Amniotic epithelial cell (primary cell): ENCODE results near the gene SERPING1.

ENCODE experiments used
- DNase-seq: peaks from one replicate; pipeline ENCODE4 v3.0.0-alpha.2; 2010; ENCODE audit warnings: low read depth

The SERPING1 gene

GRCh38 chr11:57597916-57598830, 688 bp downstream of the SERPING1 start:
- DNase-seq, result peak; percentile 82

DNA sequence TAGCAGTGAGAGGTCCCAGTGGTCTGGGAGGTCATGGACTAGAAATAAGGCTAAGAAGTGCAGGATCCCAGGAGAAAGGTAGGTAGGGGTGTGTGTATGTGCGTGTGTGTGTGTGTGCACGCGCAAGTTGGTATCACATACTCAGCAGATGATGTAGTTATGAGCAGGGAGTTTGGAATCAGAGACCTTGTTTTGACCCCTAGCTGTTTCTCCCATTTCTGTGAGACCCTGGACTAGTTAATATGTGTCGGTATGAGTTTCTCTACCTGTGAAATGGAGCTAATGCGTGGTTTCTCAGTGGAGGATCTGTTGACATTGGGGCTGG, 1.3 kb downstream of the SERPING1 start:
- peak; percentile 81 for DNase-seq

- DNase-seq, result peak; percentile 93
Measured at GRCh38 chr11:57599381-57599780, 1.9 kb downstream of the SERPING1 start.

DNA sequence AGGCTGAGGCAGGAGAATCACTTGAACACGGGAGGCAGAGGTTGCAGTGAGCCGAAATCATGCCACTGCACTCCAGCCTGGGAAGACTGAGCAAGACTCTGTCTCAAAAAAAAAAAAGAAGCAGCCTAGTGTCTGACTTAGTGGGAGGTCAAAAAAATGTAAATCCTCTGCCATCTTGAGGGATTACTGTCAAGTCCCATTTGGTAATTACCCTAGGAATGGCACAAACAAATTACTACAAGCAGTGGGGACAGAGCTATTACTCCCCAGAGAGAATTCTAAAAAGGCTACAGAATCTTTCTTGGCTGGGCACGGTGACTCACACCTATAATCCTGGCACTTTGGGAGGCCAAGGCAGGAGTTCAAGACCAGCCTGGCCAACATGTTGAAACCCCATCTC, 3.8 kb downstream of the SERPING1 start:
- no peak for DNase-seq

- DNase-seq, result no peak
Measured at GRCh38 chr11:57604296-57605027, 7.0 kb downstream of the SERPING1 start.

DNA sequence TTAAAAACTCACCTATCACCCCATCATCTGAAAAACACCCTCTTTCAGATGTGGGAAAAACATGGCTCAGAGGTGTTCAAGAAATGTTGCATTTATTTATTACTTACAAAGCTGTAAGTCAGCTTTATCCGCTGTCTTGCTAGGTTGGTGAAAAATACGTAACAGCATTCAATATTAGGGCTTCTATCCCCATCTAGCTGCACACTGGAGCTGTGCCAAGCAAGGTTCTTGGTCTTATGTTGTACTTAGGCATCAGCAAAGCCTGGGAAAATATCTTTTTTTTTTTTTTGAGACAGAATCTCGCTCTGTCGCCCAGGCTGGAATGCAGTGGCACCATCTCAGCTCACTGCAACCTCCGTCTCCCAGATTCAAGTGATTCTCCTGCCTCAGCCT, 7.5 kb downstream of the SERPING1 start:
- DNase-seq, result peak; percentile 14

- DNase-seq, result no peak
Measured at GRCh38 chr11:57610170-57610569, 12.7 kb downstream of the SERPING1 start.

DNA sequence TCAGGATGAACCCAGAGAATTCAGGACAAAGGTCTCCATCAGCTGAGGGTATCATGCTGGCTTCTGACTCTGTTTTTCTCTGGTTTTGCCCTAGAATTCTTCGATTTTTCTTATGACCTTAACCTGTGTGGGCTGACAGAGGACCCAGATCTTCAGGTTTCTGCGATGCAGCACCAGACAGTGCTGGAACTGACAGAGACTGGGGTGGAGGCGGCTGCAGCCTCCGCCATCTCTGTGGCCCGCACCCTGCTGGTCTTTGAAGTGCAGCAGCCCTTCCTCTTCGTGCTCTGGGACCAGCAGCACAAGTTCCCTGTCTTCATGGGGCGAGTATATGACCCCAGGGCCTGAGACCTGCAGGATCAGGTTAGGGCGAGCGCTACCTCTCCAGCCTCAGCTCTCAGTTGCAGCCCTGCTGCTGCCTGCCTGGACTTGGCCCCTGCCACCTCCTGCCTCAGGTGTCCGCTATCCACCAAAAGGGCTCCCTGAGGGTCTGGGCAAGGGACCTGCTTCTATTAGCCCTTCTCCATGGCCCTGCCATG, 16.8 kb downstream of the SERPING1 start:
- DNase-seq, result no peak

DNA sequence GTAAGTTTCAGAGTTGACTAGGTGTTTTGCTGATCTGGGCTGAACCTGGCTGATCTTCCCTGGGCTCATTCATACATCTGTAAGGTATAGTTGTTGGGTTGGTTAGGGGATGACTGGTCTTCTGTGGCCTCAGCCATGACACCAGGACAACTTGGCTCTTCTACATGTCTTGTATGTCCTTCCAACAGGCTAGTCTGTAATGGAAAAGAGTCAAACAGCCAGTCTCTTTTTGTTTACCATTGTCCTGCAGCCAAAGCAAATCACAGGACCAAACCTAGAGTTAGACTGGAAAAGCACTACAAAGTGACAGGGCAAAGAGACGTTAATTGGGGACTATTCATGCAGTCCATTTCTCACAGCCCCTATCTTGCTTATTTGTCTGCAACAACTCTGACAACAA, 17.8 kb downstream of the SERPING1 start:
- no peak for DNase-seq

DNA sequence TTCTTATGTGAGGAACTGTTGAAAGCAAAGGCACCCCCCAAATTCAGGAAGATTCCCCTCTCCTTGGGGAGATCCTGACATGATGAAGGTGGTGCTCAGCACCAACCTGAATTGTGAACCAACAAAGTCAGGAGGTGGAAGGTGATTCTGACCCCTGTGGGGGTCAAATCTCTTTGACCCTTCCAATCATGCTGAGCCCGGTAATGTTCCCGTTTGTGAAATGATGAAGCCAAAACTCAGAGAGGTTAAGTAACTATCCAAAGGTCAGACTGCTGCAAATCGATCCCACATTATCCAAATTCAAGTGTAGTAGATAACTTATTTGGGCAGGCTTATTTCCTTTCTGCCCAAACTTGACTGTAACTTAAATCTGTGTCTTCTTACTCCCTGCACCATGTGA, 19.1 kb downstream of the SERPING1 start:
- no peak for DNase-seq

GRCh38 chr11:57618438-57618837, 21.0 kb downstream of the SERPING1 start:
- DNase-seq, result no peak

DNA sequence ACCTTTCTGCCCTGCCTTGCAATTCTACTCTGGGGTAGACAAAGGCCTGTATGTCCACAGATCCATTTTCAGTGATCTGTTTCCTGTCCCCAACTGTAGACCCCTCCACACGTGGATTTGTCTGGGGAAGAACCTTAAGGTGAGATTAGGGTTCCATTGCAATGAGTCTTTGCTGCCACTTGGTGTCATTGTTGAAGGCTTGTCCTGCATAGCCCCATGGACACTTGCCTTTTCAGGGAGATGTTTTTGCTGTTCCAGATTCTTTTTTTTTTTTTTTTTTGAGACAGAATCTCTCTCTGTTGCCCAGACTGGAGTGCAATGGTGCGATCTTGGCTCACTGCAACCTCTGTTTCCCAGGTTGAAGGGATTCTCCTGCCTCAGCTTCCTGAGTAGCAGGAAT, 21.8 kb downstream of the SERPING1 start:
- no peak for DNase-seq

GRCh38 chr11:57620467-57620866, 23.0 kb downstream of the SERPING1 start:
- no peak for DNase-seq

DNA sequence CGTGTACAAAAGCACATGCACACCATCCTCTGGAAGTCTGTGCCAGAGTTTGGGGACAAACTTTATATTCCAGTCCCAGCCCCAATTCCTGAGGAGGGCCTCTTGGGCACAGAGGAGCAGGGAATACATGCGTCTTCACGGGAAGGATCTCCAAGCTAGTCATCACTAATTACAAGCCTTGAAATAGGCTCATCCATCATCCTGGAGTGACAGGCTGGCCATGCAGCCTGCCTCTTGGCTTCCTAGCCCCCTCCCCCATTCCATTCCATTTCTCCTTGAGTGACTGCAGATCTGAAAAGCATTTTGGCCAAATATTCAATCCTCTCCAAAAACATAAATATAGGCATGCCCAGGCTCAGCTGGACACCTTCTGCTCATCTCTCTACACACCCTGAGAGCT, 24.8 kb downstream of the SERPING1 start:
- DNase-seq, result no peak

DNA sequence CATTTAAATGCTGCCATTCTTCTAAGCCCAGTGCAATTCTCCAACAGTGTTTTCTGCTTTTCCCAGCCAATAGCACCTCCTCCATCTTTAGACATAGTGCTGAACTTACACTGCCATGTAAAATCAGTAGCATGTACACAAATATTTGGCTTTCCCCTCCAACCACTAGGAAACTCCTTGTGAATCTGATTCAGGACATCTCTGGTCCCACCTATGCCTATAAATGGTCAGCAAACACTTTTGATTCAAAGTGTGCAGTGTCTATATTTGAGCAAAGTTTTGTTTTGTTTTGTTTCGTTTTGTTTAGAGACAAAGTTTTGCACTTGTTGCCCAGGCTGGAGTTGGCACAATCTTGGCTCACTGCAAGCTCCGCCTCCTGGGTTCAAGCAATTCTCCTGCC, 27.4 kb downstream of the SERPING1 start:
- DNase-seq, result no peak

GRCh38 chr11:57626895-57627294, 29.4 kb downstream of the SERPING1 start:
- peak; percentile 93 for DNase-seq

DNA sequence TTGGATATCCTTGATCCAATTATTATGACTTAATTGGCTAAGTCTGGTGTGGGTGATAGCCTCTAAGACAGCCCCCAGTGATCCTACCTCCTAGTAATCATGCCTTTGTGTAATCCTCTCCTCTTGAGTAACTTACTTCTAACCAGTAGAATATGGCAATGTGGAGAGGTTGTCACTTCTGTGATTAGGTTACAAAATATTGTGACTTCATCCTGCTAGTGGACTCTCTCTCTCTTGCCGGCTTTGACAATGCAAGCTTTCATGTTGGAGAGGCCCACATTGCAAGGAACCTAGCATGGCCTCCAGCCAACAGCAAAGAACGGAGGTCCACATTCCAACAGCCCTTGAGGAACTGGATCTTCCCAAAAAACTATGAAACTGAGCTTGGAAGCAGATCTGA, 32.7 kb downstream of the SERPING1 start:
- DNase-seq, result no peak

GRCh38 chr11:57632116-57632515, 34.6 kb downstream of the SERPING1 start:
- no peak for DNase-seq

DNA sequence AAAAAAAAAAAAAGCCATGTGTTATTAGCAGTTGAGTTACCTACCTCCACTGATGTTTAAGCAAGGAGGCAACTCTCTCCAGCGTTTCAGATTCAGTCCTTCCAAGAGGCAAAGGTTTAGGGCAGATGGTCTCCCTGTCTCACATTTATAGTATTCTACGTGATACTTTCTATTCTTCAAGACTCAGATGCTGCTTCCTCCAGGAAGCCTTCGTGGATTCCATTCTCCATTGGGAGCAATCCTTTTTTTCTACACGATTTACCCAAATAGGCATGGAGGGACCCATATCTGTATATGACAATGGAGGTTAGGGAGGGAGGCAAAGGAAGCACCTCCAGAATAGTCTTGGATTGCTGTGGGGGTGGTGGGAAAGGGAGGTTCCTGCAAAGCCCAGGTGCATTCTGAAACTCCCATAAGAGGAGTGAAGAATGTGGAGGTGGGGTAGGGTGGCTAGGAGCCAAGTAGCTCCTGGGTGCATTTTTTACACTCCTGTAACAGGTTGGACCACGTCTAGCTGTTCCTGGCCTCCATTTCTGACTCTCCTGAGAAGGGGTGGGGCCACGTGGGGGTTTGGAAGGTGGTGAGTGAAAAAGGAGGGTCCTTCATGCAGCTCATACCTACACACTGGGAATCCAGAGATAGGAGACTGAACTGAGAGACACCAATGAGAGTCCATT, 36.0 kb downstream of the SERPING1 start:
- no peak for DNase-seq

DNA sequence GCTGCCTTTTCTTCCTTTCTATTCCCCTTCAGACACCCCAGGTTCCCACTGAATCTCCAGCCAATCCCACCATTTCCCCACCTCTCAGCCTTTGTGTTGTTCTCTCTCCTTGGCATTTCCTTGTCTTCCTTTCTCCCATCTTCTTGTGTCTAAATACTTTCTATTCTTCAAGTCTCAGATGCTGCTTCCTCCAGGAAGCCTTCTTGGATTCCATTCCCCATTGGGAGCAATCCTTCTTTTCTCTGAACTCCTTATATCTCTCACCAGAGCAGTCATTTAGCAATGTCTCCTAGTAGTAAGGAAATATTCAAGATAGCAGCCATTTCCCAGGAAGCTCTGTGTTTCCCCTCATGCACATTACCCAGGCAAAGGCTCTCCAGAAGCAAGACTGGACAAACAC, 36.8 kb downstream of the SERPING1 start:
- no peak for DNase-seq

DNA sequence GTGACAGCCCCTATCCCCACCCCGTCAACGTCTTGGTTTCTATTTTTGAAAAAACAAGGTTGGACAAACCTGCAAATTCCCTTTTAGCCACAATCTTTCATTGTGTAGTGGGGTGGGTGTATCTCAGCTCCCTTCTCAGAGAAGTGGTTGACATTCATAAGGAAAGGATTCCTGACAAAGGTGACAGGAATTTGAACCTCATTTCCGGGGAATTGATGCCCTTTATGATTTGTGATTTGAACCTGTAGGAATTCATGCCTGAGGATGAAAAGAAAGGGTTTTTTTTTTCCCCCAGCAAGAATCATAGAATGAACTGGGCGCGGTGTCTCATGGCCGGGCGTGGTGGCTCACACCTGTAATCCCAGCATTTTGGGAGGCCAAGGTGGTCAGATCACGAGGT, 37.8 kb downstream of the SERPING1 start:
- no peak for DNase-seq

DNA sequence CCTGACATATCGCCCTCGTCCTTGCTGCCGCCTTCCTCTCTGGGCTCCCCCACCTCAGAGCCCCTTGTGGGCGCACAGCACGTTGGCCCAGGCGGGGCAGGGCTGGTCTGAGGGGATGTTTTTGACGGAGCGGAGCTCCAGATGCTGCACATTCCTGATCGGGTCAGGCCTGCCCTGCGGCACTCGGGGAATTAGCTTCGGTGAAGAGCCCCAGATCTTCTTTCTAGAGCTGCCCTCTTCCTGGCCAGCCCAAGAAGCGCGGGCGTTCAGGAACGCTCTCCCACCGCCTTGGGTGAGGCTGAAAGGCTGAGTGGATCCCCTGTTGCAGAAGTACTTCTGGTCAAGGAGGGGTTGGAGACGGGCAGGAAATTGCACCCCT, 40.1 kb downstream of the SERPING1 start:
- no peak for DNase-seq
